Erythroblast (primary cell): ENCODE data around the gene IZUMO3.

ENCODE experiments used
- GATA1 ChIP-seq: IDR thresholded peaks from 2 replicates; pipeline ENCODE4 v1.6.1; 2011; ENCODE audit warnings: low read depth, mild to moderate bottlenecking, control low read depth, low read length, moderate library complexity
- POLR2A ChIP-seq: IDR thresholded peaks from 2 replicates; pipeline ENCODE4 v1.6.1; 2011; ENCODE audit warnings: mild to moderate bottlenecking, low read length

DNA sequence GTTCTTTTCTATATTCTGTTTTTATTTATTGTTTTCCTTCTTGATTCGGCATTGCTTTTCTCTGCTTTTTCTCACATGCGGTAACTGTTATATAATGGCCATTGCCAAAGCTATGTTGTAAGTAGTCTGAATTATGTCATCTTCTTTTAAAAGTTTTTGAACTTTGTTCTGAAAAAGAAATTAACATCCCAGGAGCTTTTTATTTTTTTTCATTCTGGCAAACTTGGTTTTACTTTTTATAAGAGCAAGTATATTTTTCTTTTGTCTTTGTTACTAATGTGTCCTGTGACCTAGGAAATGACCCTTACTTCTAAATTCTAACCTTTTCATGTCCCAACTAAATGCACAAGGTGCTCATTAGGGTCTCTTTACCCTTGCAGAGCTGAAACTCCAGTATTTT is 26.7 kb upstream of the IZUMO3 start:
- TF ChIP-seq POLR2A, result no peak
- no peak for TF ChIP-seq GATA1
